DND-41 (cell line): ENCODE results near the gene GRWD1.

ENCODE experiments used
- ATAC-seq: fragments of 200-7000 bp; cut with Tn5 transposase; 3 replicates; pipeline ENCODE4 v1.9.1; 2021; ENCODE audit warnings: low read depth; ENCODE audit not compliant: insufficient read depth
- DNase-seq: peaks from one replicate; pipeline ENCODE4 v3.0.0-alpha.2; 2020
- H2AFZ ChIP-seq: 2 replicates; pipeline ENCODE4 v1.6.0; 2012; ENCODE audit warnings: low read depth, low read length
- H3K27ac ChIP-seq: 2 replicates; pipeline ENCODE4 v1.5.1; 2012; ENCODE audit warnings: low read length, inconsistent platforms
- H3K27me3 ChIP-seq: fragments of 200-600 bp; sonication (generic); 2 replicates; pipeline ENCODE4 v1.6.0; 2012; ENCODE audit warnings: low read length, mild to moderate bottlenecking, inconsistent platforms; ENCODE audit not compliant: insufficient read depth, poor library complexity
- H3K36me3 ChIP-seq: 2 replicates; pipeline ENCODE4 v1.5.1; 2012; ENCODE audit warnings: low read length, inconsistent platforms; ENCODE audit not compliant: insufficient read depth
- H3K4me1 ChIP-seq: 2 replicates; pipeline ENCODE4 v1.5.1; 2012; ENCODE audit warnings: mild to moderate bottlenecking, low read length; ENCODE audit not compliant: insufficient read depth
- H3K4me2 ChIP-seq: 2 replicates; pipeline ENCODE4 v1.6.0; 2012; ENCODE audit warnings: mild to moderate bottlenecking, moderate library complexity, low read length, inconsistent platforms; ENCODE audit not compliant: insufficient read depth
- H3K4me3 ChIP-seq, 2 experiments: fragments of 200-600 bp in 1 of 2; shearing (Covaris generic) in 1 of 2; 2 replicates each; pipeline ENCODE4 v1.5.1; 2012 to 2016; ENCODE audit warnings: inconsistent platforms in 2 of 2, low read length in 2 of 2, mild to moderate bottlenecking in 2 of 2, low read depth in 1 of 2, moderate library complexity in 1 of 2
- H3K79me2 ChIP-seq: 2 replicates; pipeline ENCODE4 v1.6.0; 2012; ENCODE audit warnings: low read length, inconsistent platforms; ENCODE audit not compliant: insufficient read depth
- H3K9ac ChIP-seq: 2 replicates; pipeline ENCODE4 v1.6.0; 2012; ENCODE audit warnings: low read depth, mild to moderate bottlenecking, inconsistent platforms, low read length, moderate library complexity
- H3K9me3 ChIP-seq: 2 replicates; pipeline ENCODE4 v1.5.1; 2012; ENCODE audit warnings: low read length, moderate library complexity, mild to moderate bottlenecking, inconsistent platforms; ENCODE audit not compliant: insufficient read depth, severe bottlenecking
- H4K20me1 ChIP-seq: 2 replicates; pipeline ENCODE4 v1.6.0; 2012; ENCODE audit warnings: low read length; ENCODE audit not compliant: insufficient read depth
- CTCF ChIP-seq: IDR thresholded peaks from 2 replicates; pipeline ENCODE4 v1.5.1; 2012; ENCODE audit warnings: borderline replicate concordance, low read length, moderate library complexity, mild to moderate bottlenecking; ENCODE audit not compliant: poor library complexity, severe bottlenecking; ENCODE audit errors: extremely low read depth
- EZH2 ChIP-seq: IDR thresholded peaks from 3 replicates; pipeline ENCODE4 v1.6.1; 2012; ENCODE audit warnings: borderline replicate concordance, low read depth, mild to moderate bottlenecking, moderate library complexity, low read length, inconsistent platforms; ENCODE audit not compliant: severe bottlenecking

Gene GRWD1

GRCh38 chr19:48473161-48473966 is 27.6 kb downstream of the GRWD1 start:
- H3K9ac ChIP-seq = no peak overlapping the region
- no peak for DNase-seq
- H3K4me2 ChIP-seq = no peak overlapping the region
- ATAC-seq = no peak
- H3K79me2 ChIP-seq = peaks cover 38% of the 10 kb centered on the region
- H3K27ac ChIP-seq = no peak overlapping the region
- H3K4me3 ChIP-seq = no peak overlapping the region
- peaks cover 72% of the 10 kb centered on the region for H4K20me1 ChIP-seq
- H3K9me3 ChIP-seq = no peaks in the 10 kb centered on the region
- no peak overlapping the region for H2AFZ ChIP-seq
- H3K4me1 ChIP-seq = peaks cover 26% of the 10 kb centered on the region
- no peak for TF ChIP-seq CTCF
- no peak for TF ChIP-seq EZH2
- no peaks in the 10 kb centered on the region for H3K27me3 ChIP-seq
- peaks cover 85% of the 10 kb centered on the region for H3K36me3 ChIP-seq

GRCh38 chr19:48474084-48474592 is 28.4 kb downstream of the GRWD1 start:
- TF ChIP-seq CTCF = no peak
- no peak overlapping the region for H3K4me3 ChIP-seq
- no peak overlapping the region for H3K9ac ChIP-seq
- ATAC-seq = no peak
- peaks cover 38% of the 10 kb centered on the region for H3K79me2 ChIP-seq
- H3K4me2 ChIP-seq = no peak overlapping the region
- H4K20me1 ChIP-seq = peaks cover 77% of the 10 kb centered on the region
- peaks cover 91% of the 10 kb centered on the region for H3K36me3 ChIP-seq
- peaks cover 23% of the 10 kb centered on the region for H3K4me1 ChIP-seq
- H3K27ac ChIP-seq = no peak overlapping the region
- no peaks in the 10 kb centered on the region for H3K9me3 ChIP-seq
- no peak overlapping the region for H2AFZ ChIP-seq
- DNase-seq = no peak
- H3K27me3 ChIP-seq = no peaks in the 10 kb centered on the region

DNA sequence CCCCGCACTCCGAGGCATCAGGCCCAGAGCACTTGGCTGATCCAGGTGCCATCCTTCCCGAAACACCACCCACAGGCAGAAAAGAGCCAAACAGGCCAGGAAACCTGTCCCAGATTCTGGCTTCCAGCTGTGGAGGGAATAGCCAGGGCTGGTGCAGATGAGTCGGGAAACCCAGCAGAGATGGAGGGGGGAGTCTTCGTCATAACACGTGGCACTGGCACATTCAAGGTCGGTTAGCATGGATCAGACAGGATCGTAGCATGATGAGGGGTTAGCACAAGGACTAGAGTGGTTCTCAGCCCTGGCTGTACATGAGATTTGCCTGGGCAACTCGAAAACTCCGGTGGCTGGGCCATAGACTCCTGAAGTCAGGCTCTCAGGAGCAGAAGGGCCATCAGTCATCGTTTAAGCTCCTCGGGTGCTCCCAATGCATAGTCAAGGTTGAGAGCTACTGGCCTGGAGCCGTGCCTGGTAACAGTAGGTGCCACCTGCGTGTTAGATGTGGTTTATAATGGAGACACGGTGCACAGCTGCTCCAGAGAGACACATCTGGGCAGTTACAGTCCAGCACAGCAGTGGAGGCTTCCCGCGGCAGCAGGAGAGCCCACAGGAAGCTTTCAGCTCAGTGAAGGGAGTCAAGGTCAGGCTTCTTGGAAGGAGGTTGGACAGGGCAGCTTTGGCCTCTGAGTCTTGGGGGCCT is 29.7 kb downstream of the GRWD1 start:
- Histone ChIP-seq H3K27me3 (no peaks in the 10 kb centered on the region), H3K36me3 (peaks cover 98% of the 10 kb centered on the region), H3K79me2 (peaks cover 25% of the 10 kb centered on the region), H2AFZ (no peak overlapping the region), H3K9ac (no peak overlapping the region), H3K4me2 (no peak overlapping the region), H3K4me3 (no peak overlapping the region), H3K27ac (peak overlapping the region; percentile 51; the same call in 1 of the 2 replicates), H3K4me1 (peaks cover 15% of the 10 kb centered on the region), H3K9me3 (no peaks in the 10 kb centered on the region), H4K20me1 (peaks cover 81% of the 10 kb centered on the region)
- ATAC-seq = peak; percentile 71
- peak; percentile 55 for DNase-seq
- TF ChIP-seq CTCF (no peak), EZH2 (no peak)
